Activated CD4-positive, alpha-beta T cell treated with anti-CD3 and anti-CD28 coated beads, Interleukin-2, amount 50 U/mL, for 4 hours (primary cell): ENCODE results near the gene ZNF837.
"Not testable (repeated sequence)": the region's sequence is repeated elsewhere in the genome, so short reads cannot be mapped to it uniquely, and the experiment has no call there.

Source experiments
- DNase-seq, 2 experiments: peaks; one replicate each; pipeline ENCODE4 v3.0.0-alpha.2; 2020

Gene ZNF837

DNA sequence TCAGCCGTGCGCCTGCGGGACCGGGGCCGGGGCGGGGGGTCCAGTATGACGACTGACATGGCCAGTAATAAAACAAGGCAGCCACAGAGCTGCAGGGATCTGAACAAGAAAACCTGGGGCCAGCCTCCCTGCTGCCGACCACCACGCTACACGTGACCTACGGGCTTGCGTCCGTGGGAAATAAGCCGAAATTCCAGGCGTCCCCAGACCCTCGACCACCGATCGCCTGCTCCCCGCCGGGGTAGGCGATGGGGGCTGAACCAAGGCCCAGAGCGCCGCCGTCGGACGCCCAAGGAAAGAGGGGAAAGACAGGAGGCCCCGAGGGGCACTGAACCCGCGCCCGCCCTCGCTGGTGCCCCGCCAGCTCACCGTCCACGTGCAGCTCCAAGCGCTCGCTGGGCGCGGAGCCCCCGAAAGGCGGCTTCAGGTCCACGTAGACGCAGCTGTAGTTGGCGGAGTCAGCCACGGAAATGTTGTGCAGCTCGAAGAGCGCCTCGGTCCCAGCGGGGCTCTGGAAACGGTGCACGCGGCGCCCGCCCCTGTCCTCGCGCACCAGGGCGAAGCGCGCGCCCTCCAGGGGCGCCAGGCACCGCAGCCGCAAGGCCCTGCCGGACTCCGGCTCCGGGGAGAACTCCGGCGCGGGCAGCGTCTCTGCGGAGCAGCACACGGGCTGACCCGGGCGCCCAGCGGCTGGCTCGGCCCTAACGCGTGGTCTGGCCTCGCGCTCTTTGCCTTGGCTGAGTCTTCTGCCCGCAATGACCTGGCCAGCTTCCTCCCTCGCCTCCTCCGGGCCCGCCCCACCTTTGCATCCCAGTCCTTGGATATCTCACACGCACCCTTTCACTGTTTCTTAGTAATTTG, 30.6 kb downstream of the ZNF837 start:
- no peak for DNase-seq

- DNase-seq: no peak
Observed at GRCh38 chr19:58349590-58349989, 31.2 kb downstream of the ZNF837 start.

GRCh38 chr19:58348080-58348479, 32.8 kb downstream of the ZNF837 start:
- DNase-seq: not testable (repeated sequence)

- DNase-seq: peak; percentile 32 to 35
Observed at GRCh38 chr19:58346961-58347929, 33.6 kb downstream of the ZNF837 start.

DNA sequence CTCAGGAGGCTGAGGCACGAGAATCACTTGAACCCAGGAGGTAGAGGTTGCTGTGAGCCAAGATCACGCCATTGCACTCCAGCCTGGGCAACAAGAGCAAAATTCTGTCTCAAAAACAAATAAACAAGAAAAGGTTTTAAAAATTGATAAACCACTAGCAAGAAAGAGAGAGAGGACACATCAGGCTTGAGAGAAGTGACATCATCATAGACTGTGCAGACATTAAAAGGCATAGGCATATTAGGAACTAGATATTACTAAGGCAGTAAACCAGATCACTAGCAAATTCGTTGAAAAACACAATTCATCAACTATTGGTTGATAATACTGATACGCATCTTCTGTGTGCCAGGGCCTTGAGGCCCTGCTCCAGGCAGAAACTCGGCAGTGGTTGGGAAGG, 35.3 kb downstream of the ZNF837 start:
- DNase-seq: no peak

- DNase-seq: no peak
Observed at GRCh38 chr19:58338825-58339558, 41.8 kb downstream of the ZNF837 start.

GRCh38 chr19:58338336-58338735, 42.5 kb downstream of the ZNF837 start:
- DNase-seq: no peak

DNA sequence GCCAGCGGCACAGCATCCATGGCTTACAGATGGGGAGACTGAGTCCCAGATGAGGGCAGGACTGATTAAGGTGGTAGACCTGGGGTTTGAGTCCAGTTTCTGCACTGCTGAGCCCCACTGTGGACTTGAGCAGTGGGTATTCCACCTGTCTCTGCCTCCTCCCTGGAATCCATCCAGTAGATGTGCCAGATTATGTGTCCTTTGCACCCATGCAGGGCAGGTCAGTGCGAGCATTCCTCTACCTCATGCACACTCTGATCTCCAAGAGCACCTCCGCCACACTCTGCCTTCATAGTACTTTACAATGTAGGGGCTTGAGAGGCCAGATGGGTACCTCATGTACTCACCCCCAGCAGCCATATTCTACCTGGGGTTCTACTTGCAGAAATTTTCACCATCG, 44.0 kb downstream of the ZNF837 start:
- DNase-seq: no peak

GRCh38 chr19:58336216-58336615, 44.6 kb downstream of the ZNF837 start:
- no peak for DNase-seq

DNA sequence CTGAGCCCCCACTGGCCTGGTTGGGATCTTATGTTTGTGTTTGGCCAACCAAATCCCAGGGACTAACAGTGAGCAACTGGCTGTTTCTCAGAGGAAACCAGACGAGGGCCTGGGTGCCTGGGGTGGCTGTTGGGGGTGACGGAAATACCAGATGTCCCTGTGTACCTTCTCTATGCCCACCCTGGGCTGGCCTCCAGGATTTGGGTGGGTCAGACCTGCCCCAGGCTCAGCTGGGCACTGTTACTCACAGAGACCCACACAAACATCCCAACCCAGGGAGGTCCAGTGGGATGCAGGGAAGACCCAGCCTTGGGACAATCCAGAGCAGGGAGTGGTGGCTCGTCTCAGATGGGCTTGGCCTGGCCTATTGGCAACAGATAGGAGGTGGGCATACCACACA, 45.2 kb downstream of the ZNF837 start:
- no peak for DNase-seq

DNA sequence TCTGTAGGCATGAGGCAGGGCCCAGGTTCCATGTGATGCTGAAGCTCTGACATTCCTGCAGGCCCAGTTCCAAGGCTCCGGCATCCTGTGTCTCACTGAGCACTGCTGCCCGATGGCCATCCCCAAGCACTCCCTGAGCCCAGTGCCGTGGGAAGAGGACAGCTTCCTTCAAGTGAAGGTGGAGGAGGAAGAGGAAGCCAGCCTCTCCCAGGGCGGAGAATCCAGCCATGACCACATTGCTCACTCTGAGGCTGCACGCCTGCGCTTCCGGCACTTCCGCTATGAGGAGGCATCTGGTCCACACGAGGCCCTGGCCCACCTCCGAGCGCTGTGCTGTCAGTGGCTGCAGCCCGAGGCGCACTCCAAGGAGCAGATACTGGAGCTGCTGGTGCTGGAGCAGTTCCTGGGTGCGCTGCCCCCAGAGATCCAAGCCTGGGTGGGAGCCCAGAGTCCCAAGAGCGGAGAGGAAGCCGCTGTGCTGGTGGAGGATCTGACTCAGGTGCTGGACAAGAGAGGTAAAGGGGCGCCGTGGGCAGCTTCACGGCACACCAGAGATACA, 46.1 kb downstream of the ZNF837 start:
- DNase-seq: no peak

GRCh38 chr19:58332697-58333096, 48.1 kb downstream of the ZNF837 start:
- no peak for DNase-seq

DNA sequence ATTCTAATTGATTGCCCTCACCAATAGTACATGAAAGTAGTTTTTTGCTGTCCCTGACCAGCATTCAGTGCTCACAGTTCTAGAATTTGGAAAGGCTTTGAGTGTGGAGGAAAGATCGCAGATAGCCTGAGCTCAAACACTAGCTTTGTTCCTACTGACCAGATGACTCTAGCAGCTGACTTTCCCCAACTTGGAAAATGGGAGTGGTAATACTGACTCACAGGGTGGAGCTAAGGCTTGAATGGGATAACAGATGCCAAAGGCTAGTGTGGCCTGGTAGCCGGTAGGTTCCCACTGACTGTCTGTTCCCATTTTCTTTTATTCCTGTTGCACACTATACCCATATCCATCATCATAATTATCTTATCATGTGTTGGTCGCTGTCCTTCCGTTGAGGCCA, 50.4 kb downstream of the ZNF837 start:
- DNase-seq: no peak

DNA sequence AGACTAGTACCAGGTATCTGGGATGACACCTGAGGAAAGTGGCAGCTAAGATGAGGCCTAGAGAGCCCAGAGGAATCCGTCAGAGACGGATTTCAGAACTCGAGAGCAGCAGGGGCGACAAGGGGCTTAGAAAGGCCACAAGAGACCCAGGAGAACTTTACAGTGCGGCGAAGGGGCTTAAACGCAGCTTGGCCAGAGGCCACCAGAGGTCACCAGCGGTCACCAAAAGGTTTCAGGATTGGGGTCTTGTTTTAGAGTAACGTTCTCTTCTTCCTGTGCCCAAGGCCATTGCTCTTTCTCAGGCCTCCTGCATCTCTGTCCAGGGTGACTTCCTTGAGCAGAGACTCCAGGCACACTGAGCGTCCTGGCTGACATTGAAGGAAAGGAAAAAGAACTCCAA, 51.8 kb downstream of the ZNF837 start:
- DNase-seq: no peak

DNA sequence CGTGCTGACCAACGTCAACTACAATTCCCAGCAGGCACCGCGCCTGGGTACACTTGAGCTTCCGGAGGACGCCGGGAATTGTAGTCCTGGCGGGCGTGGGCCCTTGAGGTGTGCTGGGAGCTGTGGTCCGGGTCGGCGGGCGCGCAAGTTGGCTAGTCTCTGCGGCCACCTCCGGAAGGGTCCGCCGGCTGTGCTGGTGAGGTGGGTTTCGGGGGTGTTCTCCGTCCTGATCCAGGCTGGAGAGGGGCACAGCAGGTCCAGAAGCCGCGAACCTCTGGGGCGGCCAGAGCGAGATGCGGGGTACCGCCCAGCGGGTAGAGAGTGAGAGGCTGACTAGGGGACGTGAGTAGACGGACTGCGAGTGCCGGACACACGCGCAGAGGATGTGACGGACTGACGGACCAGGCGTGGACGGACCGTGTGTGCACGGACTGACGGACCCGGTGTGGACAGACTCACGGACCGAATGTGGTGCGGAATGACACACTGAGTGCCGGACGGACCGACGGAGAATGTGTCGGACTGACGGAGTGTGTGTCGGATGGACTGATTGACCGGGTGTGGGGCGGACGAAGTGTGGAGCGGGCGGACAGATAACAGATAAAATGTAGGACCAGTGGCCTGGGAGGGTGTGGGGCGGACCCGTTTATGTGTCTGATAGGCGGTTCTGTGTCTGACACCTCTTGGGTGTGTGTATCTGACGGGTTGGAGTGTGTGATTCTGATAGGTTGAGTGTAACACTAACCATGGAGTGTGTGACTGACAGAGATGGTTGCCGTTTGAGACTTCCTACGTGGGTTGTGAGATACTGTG, 53.7 kb downstream of the ZNF837 start, which contains the start of gene ZSCAN22:
TSS of gene ZSCAN22 (plus strand) at position 81 of the 813 bp plus-strand sequence. CDS start 7,809 bp downstream, outside the sequence.
- DNase-seq: peak; percentile 82 to 85

GRCh38 chr19:58326501-58326913, 54.3 kb downstream of the ZNF837 start:
- DNase-seq: no peak

- no peak for DNase-seq
Observed at GRCh38 chr19:58325311-58326022, 55.4 kb downstream of the ZNF837 start.

DNA sequence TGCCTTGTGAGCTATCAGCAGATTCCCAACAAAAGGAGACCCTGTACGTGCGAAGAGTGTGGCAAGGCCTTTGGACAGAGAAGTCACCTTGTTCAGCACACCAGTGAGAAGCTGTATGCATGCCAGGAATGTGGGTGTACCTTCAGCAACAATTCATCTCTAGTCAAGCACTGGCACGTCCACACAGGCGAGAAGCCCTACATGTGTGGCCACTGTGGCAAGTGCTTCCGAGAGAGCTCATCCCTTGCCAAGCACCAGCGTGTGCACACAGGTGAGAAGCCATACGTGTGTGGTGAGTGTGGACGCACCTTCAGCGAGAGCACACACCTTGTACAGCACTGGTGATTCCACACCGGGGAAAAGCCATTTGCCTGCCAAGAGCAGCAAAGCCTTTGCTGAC, 61.6 kb downstream of the ZNF837 start:
- no peak for DNase-seq

DNA sequence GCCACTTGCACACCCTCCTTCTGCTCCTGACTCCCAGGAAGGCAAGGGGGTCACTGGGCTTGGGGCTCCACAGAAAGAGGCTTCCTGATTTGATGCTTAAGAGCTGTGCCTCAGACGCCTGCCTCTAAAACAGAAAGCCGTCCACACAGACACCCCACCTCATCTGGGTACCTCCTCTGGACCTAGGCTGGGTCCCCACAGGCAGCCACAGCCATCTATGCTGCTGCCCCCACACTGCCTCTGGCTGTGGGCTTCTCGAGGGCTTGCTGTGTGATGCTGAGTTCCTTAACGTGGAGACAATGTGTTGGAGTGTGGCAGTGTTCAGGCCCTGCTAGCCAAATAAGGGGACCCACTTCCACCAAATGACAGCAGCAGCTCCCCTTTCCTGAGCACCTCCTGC, 62.5 kb downstream of the ZNF837 start:
- no peak for DNase-seq
